K562 (cell line): ENCODE data around the gene ASIP. TPM values are rescaled to one million over a fixed set of nuclear protein-coding genes. Genes with fewer than 3 reads are reported as not detected.
A peak's percentile ranks its signal among the peaks of the same experiment; 100 is the strongest.

Experiments
- ATAC-seq: fragments of 200-7000 bp; cut with Tn5 transposase; 3 replicates; pipeline ENCODE4 v1.9.1; 2020; ENCODE audit warnings: moderate library complexity
- BruUV-seq: library from RNA; stranded (reverse); fragments of 400-500 nt; replicated peaks from 2 replicates; lab custom pipeline; 2021; lab: Mats Ljungman, UMichigan
- CTCF ChIA-PET: fragments of 300-600 bp; formaldehyde crosslinking; extraction: SDS; loops from one replicate; lab custom pipeline; 2021; ENCODE audit warnings: low intra/inter-chr PET ratio; lab: Yijun Ruan, JAX
- POLR2A ChIA-PET: fragments of 300-600, 350-650 bp; sonication (Branson Sonifier 250); formaldehyde crosslinking; extraction: SDS; loops from one replicate; lab custom pipeline; 2021; ENCODE audit warnings: antibody characterized with exemption, inconsistent platforms; lab: Yijun Ruan, JAX
- DNase-seq, 4 experiments: peaks; one replicate each; pipeline versions ENCODE4 v3.0.0 to v3.0.0-alpha.2; 2011 to 2018; ENCODE audit warnings: low spot score in 3 of 4, mixed read lengths in 3 of 4; ENCODE audit errors: extremely low read depth in 1 of 4
- FAIRE-seq: peaks from 2 replicates; lab custom pipeline; 2011; peaks lifted over from hg19 to GRCh38; lab: Jason Lieb, UNC
- H2AFZ ChIP-seq: 2 replicates; pipeline ENCODE4 v1.6.0; 2011; ENCODE audit warnings: low read depth, low read length, control low read depth, inconsistent platforms
- H3K27ac ChIP-seq: fragments of 200-600 bp; 3 replicates; pipeline ENCODE4 v1.8.0; 2011; ENCODE audit warnings: low read depth, mild to moderate bottlenecking, control low read depth, inconsistent platforms, low read length, moderate library complexity, mixed read lengths; ENCODE audit errors: extremely low read depth
- H3K27me3 ChIP-seq, 2 experiments: fragments of 300-600 bp in 1 of 2; 2 replicates in 1 of 2; 3 replicates in 1 of 2; pipeline versions ENCODE4 v1.6.0 to v1.8.0; 2011; ENCODE audit warnings: inconsistent platforms in 2 of 2, low read length in 2 of 2, mild to moderate bottlenecking in 1 of 2, mixed read lengths in 1 of 2, moderate library complexity in 1 of 2; ENCODE audit not compliant: control insufficient read depth in 2 of 2, insufficient read depth in 2 of 2
- H3K36me3 ChIP-seq: fragments of 300-600 bp; 3 replicates; pipeline ENCODE4 v1.8.0; 2011; ENCODE audit warnings: mild to moderate bottlenecking, low read length, inconsistent platforms; ENCODE audit not compliant: control insufficient read depth, insufficient read depth
- H3K4me1 ChIP-seq, 2 experiments: fragments of 200-600 bp in 1 of 2; replicated peaks in 1 of 2; 2 replicates in 1 of 2; 3 replicates in 1 of 2; pipeline versions ENCODE4 v1.5.1 to v1.8.0; 2011; ENCODE audit warnings: inconsistent platforms in 2 of 2, low read length in 2 of 2, mild to moderate bottlenecking in 1 of 2, mixed read lengths in 1 of 2, moderate library complexity in 1 of 2; ENCODE audit not compliant: control insufficient read depth in 2 of 2, insufficient read depth in 2 of 2
- H3K4me2 ChIP-seq: 2 replicates; pipeline ENCODE4 v1.6.1; 2011; ENCODE audit warnings: low read length, control low read depth, inconsistent platforms, mixed read lengths; ENCODE audit not compliant: insufficient read depth
- H3K4me3 ChIP-seq: fragments of 200-600 bp; sonication (generic), shearing (Covaris generic); 2 replicates; pipeline ENCODE4 v1.5.1; 2016; ENCODE audit warnings: control low read depth, inconsistent platforms
- H3K79me2 ChIP-seq: fragments of 200-600 bp; 3 replicates; pipeline ENCODE4 v1.8.0; 2011; ENCODE audit warnings: low read length, inconsistent platforms; ENCODE audit not compliant: control insufficient read depth, insufficient read depth
- H3K9ac ChIP-seq, 2 experiments: 2 replicates each; pipeline versions ENCODE4 v1.6.0 to v1.6.1; 2011; ENCODE audit warnings: low read depth in 2 of 2, low read length in 2 of 2, control low read depth in 1 of 2, inconsistent platforms in 1 of 2, mild to moderate bottlenecking in 1 of 2, mixed read lengths in 1 of 2; ENCODE audit not compliant: insufficient read depth in 1 of 2
- H3K9me1 ChIP-seq: one replicate; pipeline ENCODE4 v1.6.0; 2011; ENCODE audit warnings: inconsistent platforms, mild to moderate bottlenecking, low read length, moderate library complexity; ENCODE audit not compliant: control insufficient read depth, insufficient read depth
- H3K9me3 ChIP-seq: replicated peaks from 2 replicates; pipeline ENCODE4 v1.5.1; 2011; ENCODE audit warnings: low read depth, low read length, inconsistent platforms; ENCODE audit not compliant: control insufficient read depth, insufficient read depth
- H4K20me1 ChIP-seq: replicated peaks from 2 replicates; pipeline ENCODE4 v1.6.1; 2011; ENCODE audit warnings: low read length, inconsistent platforms, mixed read lengths; ENCODE audit not compliant: control insufficient read depth, insufficient read depth
- ATF3 ChIP-seq, 2 experiments: fragments of 450-650 bp in 1 of 2; sonication (generic) in 1 of 2; formaldehyde crosslinking in 1 of 2; IDR thresholded peaks in 1 of 2; conservative IDR thresholded peaks in 1 of 2; 2 replicates each; pipeline versions ENCODE4 v1.6.1 to v1.8.1; 2016 to 2023; ENCODE audit warnings: mild to moderate bottlenecking in 2 of 2, moderate library complexity in 2 of 2, inconsistent platforms in 1 of 2, missing genetic modification reagents in 1 of 2
- KDM1A ChIP-seq, 2 experiments: fragments of 450-650 bp; IDR thresholded peaks; 2 replicates each; pipeline ENCODE4 v1.6.1; 2016; ENCODE audit warnings: mild to moderate bottlenecking in 2 of 2
- L3MBTL2 ChIP-seq: fragments of 450-650 bp; IDR thresholded peaks from 2 replicates; pipeline ENCODE4 v1.6.1; 2016; ENCODE audit warnings: mild to moderate bottlenecking, moderate library complexity
- SLC30A9 ChIP-seq: fragments of 250-450 bp; sonication (Bioruptor Pico); IDR thresholded peaks from 2 replicates; pipeline ENCODE4 v1.8.0; 2022; ENCODE audit warnings: mild to moderate bottlenecking, moderate library complexity
- ZBTB9 ChIP-seq: fragments of 450-650 bp; formaldehyde crosslinking; IDR thresholded peaks from 2 replicates; pipeline ENCODE4 v1.4.0; 2020; ENCODE audit warnings: mild to moderate bottlenecking, moderate library complexity
- ZMIZ1 ChIP-seq, 2 experiments: fragments of 150-350 bp in 1 of 2; IDR thresholded peaks; 2 replicates each; pipeline ENCODE4 v1.6.1; 2012 to 2016; ENCODE audit warnings: low read depth in 2 of 2, low read length in 2 of 2, mild to moderate bottlenecking in 1 of 2, moderate library complexity in 1 of 2
- ZNF445 ChIP-seq: fragments of 250-450 bp; sonication (Bioruptor Pico); IDR thresholded peaks from 2 replicates; pipeline ENCODE4 v1.4.0; 2020; ENCODE audit warnings: low read depth, mild to moderate bottlenecking, moderate library complexity
- ZNF592 ChIP-seq: fragments of 450-650 bp; IDR thresholded peaks from 2 replicates; pipeline ENCODE4 v1.6.1; 2017; ENCODE audit warnings: antibody characterized with exemption, mild to moderate bottlenecking
- WGBS: fragments of 100-300 bp; shearing (Covaris generic); methylation state at CpG from one replicate; pipeline ENCODE4 v1.1.6; 2016; ENCODE audit warnings: low coverage, mixed read lengths; ENCODE audit not compliant: insufficient coverage; ENCODE audit errors: missing lambda C conversion rate; 5-methylcytosine and 5-hydroxymethylcytosine counted together
- in situ Hi-C: fragments of 300-500 bp; cut with MboI; formaldehyde crosslinking; loops from 4 replicates; pipeline ENCODE4 v1.15.0; 2018; ENCODE audit warnings: inconsistent platforms, mixed read lengths
- intact Hi-C: fragments of 100-400 bp; cut with micrococcal nuclease; formaldehyde crosslinking; loops from 2 replicates; pipeline ENCODE4 v1.14.2; 2022
- polyA plus RNA-seq, 8 experiments: library from polyadenylated mRNA; depleted of rRNA in 4 of 8; stranded (reverse) in 5 of 8; unstranded in 3 of 8; fragments of >200 nt; fragmentation: Nextera tagmentation in 2 of 8; fragmentation: Illumina TruSeq in 1 of 8; extraction: Ambion mirVana in 2 of 8; extraction: Trizol in 1 of 8; gene quantifications; 2 replicates each; pipeline versions ENCODE4 v1.2.1 to v1.2.3, GENCODE V29; 2011 to 2014; ENCODE audit warnings: inconsistent platforms in 1 of 8, missing spikeins in 1 of 8
- total RNA-seq, 7 experiments: library from RNA; depleted of rRNA in 6 of 7; stranded (reverse); fragments of >200 nt in 6 of 7; fragmentation: Illumina TruSeq in 2 of 7; extraction: Trizol in 2 of 7; gene quantifications; 2 replicates each; pipeline versions ENCODE4 v1.2.1 to v1.2.3, GENCODE V29; 2011 to 2021; ENCODE audit warnings: low replicate concordance in 1 of 7

The ASIP gene
- total and polyA plus RNA-seq, 9 of the 15 experiments (the other 6 are each of a cell fraction or from before 2014, with no cell fraction given): not detected

- in situ Hi-C loops: loop anchor here (10.0 kb wide), 1 partner anchor 392 kb away; the partner anchor contains the start of gene TP53INP2
- Histone ChIP-seq H3K79me2 (no peaks in the 10 kb centered on the region), H3K9me1 (no peaks in the 10 kb centered on the region), H3K9me3 (no peaks in the 10 kb centered on the region), H3K9ac (peak overlapping the region in 1 of 2 experiments; percentile 82; a peak in 1 of 4 replicates), H3K4me1 (peaks cover 13 to 20% of the 10 kb centered on the region in 2 experiments; a peak in 4 of 5 replicates), H3K36me3 (no peaks in the 10 kb centered on the region), H3K27me3 (no peaks in the 10 kb centered on the region), H3K27ac (no peak overlapping the region), H3K4me3 (peak overlapping the region; percentile 14), H2AFZ (peak overlapping the region; percentile 71), H3K4me2 (peak overlapping the region; percentile 63), H4K20me1 (no peaks in the 10 kb centered on the region)
- WGBS: 16% methylated on average over 7 of the region's 14 CpGs
- intact Hi-C loops: loop anchor here (1.0 to 2.0 kb wide), 5 partner anchors 122 to 456 kb away; no protein-coding TSS in a partner anchor
- POLR2A ChIA-PET: interaction anchor here (0.6 to 1.6 kb wide), 10 partner anchors 10 to 436 kb away, joined by 3 to 9 read pairs (median 4); partner anchors contain the start of genes AHCY, DYNLRB1 and TP53INP2
- peak; percentile 83 to 93 (median 84) for DNase-seq
- CTCF ChIA-PET: interaction anchor here (0.5 to 2.2 kb wide), 14 partner anchors 79 to 644 kb away, joined by 3 to 39 read pairs (median 4); partner anchors contain the start of gene MYH7B
- BruUV-seq: no TSS peak
- ATAC-seq: peak; percentile 99
- FAIRE-seq: peak; percentile 100
- TF ChIP-seq ZNF592: peak; percentile 64; the same call in 1 of the 2 replicates
- TF ChIP-seq ZBTB9: 0 out of 2 replicates have a peak, but pooled peaks have one; percentile 71
- TF ChIP-seq KDM1A (IDR thresholded peaks at IDR 0.05): peak in 1 of 2 experiments; percentile 49; a peak in 1 of 4 replicates
- no peak for TF ChIP-seq SLC30A9 (CRISPR knock-in tag)
- peak in 1 of 2 experiments; percentile 28; a peak in 1 of 4 replicates for TF ChIP-seq ZMIZ1 (IDR thresholded peaks at IDR 0.05; ENCODE audit: low read depth in 2 of 2, low read length in 2 of 2)
- 0 out of 2 replicates have a peak, but pooled peaks have one; percentile 28 for TF ChIP-seq L3MBTL2
- TF ChIP-seq ZNF445 (CRISPR knock-in tag): no peak
- TF ChIP-seq ATF3 (IDR thresholded peaks at IDR 0.05): no peak
- peak; percentile 57; the same call in 1 of the 2 replicates for TF ChIP-seq ATF3 (CRISPR knock-in tag; conservative IDR thresholded peaks at IDR 0.05)
Measured at GRCh38 chr20:34312544-34313217, 71.5 kb downstream of the ASIP start.
